GM21423 (cell line): ENCODE measurements around the gene ADCY2.
"Not testable (repeated sequence)": the region's sequence is repeated elsewhere in the genome, so short reads cannot be mapped to it uniquely, and the experiment has no call there.

Source experiments
- ATAC-seq: cut with Tn5 transposase; IDR thresholded peaks from one replicate; pipeline ENCODE4 v1.9.1; 2021; ENCODE audit warnings: mild to moderate bottlenecking, moderate library complexity; ENCODE audit not compliant: unreplicated experiment

Gene ADCY2

DNA sequence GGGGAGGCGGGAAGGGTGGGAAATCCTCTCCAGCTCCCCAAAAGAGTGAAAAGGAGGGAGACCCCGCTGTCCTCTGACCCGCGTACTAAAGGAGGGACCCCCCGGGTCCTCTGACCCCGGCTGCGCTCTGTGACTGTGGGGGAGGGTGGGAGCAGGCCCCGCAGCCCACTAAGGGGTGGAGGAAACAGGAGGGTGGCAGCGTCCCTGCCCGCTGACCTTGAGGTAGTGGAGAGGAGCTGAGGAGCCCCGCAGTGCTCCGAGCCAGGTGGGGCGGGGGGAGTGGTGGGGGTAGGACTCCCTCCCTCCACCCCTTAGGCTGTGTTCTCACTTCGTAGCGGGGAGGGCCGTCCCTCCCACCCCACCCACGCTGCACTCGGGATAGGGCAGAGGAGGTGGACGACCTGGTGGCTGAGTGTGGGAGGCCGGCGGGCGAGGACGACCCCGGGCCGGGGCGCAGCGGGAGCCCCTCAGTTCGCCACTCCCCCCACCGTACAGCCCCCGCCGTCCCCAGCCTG is 449 bp upstream of the ADCY2 start:
- no peak for ATAC-seq

DNA sequence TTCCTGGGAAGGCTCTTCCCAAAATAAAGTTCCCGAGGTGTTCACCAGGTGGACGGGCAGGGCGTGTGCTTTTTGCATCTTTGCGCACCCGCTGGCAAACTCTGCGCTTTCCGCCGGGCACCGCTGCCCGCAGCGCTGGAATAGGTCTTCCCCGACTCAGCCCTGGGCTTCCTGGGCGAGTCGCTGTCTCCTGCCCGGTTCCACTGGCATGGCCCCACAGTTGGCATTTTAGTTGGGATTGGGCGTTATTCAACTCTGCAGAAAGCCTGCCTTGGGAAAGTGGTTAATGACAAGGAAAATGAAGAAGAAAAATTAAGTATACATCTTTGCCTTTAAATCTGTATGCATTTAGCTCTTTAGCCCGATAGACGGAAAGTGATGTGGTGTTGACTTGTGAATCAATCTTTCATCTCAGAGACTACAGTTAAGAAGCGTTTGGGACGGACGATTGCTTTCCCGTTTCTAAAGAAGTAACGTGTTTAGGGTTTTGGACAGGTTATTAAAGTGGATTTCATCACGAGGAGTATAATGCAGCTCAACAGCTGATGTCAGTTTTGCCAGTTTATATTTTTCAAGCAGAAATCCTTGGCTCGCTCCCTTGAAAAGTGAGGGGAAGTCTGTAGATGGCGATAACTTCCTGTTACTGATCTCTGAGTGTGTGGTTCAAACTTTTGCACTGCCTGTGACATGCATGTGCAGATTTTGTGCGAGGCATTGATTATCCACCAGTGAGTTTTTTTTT is 946 bp downstream of the ADCY2 start:
- no peak for ATAC-seq

DNA sequence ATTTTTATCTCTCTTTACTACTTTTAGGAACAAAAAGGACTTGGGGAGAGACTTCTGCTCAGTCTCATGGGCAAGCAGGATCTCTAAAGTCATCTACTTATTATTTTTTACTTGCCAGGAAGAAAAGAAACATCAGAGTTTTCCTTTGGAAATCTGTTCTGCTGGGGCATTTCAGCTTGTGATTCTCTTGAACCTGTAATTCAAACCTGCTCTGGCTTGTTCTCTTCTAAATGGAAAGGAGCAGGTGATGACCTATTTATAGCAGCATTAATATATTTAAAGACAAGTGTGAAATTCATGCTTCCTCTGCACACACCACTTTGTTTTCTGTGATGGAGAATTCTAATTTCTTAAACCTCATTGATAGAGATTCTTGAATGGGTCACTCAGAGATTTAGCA is 2.0 kb downstream of the ADCY2 start:
- ATAC-seq: no peak

DNA sequence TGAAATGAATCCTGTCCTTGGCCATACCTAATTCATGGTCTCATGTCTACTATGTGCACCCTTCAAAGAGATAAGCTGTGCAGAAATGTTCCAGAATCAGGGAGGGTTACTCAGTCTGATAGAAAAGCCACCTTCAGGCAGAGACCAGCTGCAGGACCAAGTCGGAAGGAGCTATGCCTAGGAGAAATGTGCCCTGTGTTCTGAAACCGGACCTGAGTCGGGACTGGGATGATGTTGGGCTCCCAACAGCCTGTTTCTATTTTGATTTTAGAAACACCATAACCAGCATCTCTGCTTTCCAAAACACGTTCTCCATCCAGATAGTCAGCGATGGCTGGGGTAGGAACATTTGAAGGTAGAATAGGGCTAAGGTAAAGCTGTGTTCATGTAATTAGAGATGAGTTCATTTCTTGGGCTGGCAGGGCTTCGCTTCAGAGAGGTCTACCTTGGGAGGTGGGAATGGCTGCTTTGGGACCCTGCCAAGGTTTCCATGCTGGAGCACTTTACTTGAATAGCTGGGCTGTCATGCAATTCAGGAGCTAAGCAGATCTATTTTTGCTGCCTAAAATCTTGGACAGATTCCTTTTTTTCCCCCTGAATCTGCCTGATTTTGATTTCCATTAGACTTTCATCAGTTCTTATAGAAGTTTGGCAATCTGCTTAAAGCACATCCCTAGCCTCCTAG is 2.8 kb downstream of the ADCY2 start:
- no peak for ATAC-seq

DNA sequence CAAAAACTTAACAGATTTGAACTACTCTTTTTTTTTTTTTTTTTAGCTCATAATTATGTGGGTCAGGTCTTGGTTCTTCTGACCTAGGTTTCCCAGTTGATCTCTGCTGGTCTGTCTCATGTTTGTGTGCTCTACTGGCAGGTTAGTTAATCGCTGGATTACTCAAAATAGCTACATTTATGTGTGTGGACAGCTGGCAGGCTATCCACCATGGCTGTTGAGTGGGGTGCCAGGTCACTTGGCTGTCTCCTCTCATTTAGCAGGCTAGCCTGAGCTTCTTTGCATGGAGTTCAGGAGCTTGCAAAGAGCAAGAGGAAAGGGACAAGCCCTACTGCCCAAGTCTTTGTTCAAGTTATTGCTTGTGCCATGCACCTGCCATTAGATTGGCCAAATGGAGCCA is 9.3 kb downstream of the ADCY2 start:
- ATAC-seq: no peak

- ATAC-seq: no peak
These were observed 15.1 kb downstream of the ADCY2 start for GRCh38 chr5:7410936-7411511.

- ATAC-seq: no peak
These were observed 16.5 kb downstream of the ADCY2 start for GRCh38 chr5:7412409-7412808.

GRCh38 chr5:7415123-7415522 is 19.2 kb downstream of the ADCY2 start:
- ATAC-seq: no peak

GRCh38 chr5:7415587-7416535 is 19.9 kb downstream of the ADCY2 start:
- no peak for ATAC-seq

DNA sequence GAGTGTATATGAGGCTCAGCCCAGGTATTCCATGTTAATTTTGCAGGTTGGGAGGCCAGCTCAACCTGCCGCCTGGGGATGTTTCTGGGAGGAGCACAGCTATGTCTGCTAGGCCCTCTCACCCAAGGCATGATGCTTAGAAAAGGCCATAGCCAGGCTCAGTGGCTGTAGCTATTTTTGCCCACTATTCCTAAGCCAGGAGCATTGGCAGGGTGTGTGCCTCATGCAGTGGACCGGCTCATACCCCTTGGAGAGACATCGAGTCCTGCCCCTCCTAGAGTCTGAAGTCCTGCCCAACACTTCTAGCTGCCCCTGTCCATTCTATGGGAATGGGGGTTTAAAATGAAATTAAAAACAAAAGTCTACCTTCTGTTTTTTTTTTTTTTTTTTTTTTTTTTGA is 22.3 kb downstream of the ADCY2 start:
- no peak for ATAC-seq

DNA sequence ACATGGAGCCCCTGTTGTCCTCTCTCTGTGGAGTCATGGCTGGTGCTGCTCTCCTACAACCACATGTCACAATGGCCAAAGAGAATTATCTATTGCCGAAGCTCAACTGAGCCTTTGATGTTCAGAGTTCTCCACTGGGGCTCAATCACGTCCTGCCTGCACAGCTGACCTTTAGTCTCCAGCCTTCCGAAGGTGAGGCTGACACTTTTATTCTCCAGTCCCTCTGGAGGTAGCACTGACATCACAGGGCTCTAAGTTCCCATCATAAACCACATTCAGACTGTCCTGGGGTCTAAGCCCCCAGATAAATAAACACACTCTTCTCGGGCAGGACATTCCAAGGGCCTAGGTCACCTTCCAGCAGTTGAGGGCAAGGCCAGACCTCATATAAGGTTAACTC is 23.4 kb downstream of the ADCY2 start:
- no peak for ATAC-seq

DNA sequence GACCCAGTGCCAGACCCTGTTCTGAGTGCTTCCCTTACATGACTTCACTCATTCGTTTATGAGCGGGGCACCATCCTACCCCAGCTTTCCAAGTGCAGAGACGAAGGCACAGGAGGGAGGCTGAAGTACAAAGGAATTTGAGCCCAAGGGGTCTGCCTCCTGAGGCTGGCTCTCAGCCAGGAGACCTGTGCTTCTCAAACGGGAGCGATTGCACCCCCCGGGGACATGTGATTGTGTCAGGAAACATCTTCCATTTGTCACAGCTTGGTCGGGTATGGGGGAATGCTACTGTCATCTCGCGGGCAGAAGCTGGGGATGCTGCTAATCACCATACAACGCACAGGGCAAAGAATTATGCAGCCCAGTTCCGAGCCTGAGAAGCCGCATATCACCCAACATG is 23.9 kb downstream of the ADCY2 start:
- no peak for ATAC-seq

DNA sequence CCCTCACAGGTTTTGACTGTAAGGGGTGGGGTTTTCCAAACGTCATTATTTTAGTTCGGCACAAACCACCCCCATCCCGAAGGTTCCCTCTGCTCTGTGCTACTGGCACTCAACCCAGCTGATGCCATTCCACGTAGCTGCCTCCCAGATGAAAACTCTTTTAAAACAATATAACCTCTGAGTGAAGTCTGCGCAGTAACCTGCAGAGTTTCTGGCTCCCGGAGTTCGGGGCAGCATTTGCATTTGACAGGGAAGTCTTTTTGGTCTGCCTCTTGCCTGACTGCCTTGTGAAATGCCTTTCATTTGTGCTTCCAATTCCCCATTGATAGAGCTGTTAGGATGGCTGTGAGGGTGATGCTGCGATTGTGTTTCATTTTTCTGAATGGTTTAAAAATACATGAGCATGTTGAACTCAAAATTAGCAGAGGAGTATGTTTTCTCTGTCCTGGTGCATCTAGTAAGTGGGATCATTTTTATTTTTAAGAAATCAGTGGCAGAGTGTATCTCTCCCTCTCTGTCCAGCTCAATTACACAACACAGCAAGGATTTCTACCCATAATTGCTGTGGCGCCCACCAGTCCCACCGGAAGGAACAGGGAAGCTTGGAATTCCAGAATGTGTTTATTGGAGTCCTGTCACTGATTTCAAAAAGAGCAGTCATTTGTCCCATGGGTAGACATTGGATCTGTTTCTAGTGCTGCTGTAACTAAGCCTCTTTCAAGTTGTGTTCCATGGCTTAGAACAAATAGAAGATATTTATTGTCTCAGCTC is 24.8 kb downstream of the ADCY2 start:
- no peak for ATAC-seq

- ATAC-seq: no peak
These were observed 26.6 kb downstream of the ADCY2 start for GRCh38 chr5:7422316-7423106.

- not testable (repeated sequence) for ATAC-seq
These were observed 27.3 kb downstream of the ADCY2 start for GRCh38 chr5:7423231-7423630.

- no peak for ATAC-seq
These were observed 29.9 kb downstream of the ADCY2 start for GRCh38 chr5:7425830-7426229.

DNA sequence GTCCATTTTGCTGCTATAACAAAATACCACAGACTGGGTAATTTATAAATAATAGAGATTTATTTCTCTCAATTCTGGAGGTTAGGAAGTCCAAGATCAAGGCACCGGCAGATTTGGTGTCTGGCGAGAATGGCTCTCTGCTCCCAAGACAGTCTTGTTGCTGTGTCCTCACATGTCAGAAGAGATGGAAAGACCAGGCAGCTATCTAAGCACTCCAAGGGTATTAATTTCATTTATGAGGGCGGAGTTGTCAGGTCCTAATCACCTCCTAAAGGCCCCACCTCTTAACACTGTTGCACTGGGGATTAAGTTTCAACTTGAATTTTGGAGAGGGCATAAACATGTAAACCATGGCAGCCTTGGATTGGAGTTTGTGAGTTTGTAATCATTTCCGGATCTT is 30.3 kb downstream of the ADCY2 start:
- no peak for ATAC-seq

- ATAC-seq: no peak
These were observed 39.0 kb downstream of the ADCY2 start for GRCh38 chr5:7434914-7435313.

DNA sequence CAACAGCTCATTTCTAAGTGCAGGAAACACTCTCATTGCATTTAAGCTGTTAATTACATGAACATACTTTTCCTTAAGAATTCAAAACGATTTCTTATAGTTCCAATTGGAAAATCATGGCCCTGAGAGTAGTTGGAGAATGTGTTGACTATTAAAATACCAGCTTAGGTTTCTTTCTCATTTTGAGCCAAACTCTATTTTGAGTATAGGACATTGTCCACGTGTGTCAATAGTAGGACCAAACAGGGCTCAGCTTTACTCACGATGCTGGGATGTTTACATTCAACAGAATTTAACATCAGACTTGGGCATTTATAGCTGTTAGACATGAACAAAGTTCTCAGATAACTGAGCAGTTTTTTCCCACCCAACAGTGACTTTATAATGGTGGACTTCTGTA is 39.6 kb downstream of the ADCY2 start:
- no peak for ATAC-seq
